Tibial nerve (tissue), 4 donors: ENCODE data around the gene BUD13. TPM values are rescaled to one million over a fixed set of nuclear protein-coding genes. Genes with fewer than 3 reads are reported as not detected.

Experiments
- DNase-seq, 2 donors: peaks; one replicate each; pipeline ENCODE4 v3.0.0-alpha.2; 2019; ENCODE audit warnings: low spot score in 2 of 2
- H3K27ac ChIP-seq, 4 donors: fragments of 200-600 bp; sonication (generic) in 3 of 4; one replicate each; pipeline ENCODE4 v1.5.1; 2017 to 2019; ENCODE audit warnings: mild to moderate bottlenecking in 1 of 4
- H3K27me3 ChIP-seq, 2 donors: fragments of 200-600 bp; sonication (generic) in 1 of 2; one replicate each; pipeline versions ENCODE4 v1.5.1 to v1.6.0; 2017 to 2019
- H3K36me3 ChIP-seq, 3 donors: fragments of 200-600 bp; sonication (generic); one replicate each; pipeline ENCODE4 v1.5.1; 2018 to 2019
- H3K4me1 ChIP-seq, 4 donors: fragments of 200-600 bp; sonication (generic) in 3 of 4; one replicate each; pipeline ENCODE4 v1.5.1; 2017 to 2019
- H3K4me3 ChIP-seq, 4 donors: fragments of 200-600 bp; sonication (generic) in 3 of 4; one replicate each; pipeline ENCODE4 v1.5.1; 2017 to 2019; ENCODE audit warnings: mild to moderate bottlenecking in 1 of 4, moderate library complexity in 1 of 4
- H3K9me3 ChIP-seq, 4 donors: fragments of 200-600 bp; sonication (generic) in 3 of 4; one replicate each; pipeline ENCODE4 v1.5.1; 2017 to 2019
- EP300 ChIP-seq, 2 donors: sonication (generic); formaldehyde crosslinking; IDR thresholded peaks; one replicate each; pipeline ENCODE4 v1.6.1; 2017; ENCODE audit warnings: antibody characterized with exemption in 2 of 2, mild to moderate bottlenecking in 1 of 2
- POLR2A ChIP-seq, 2 donors: fragments of 450-650 bp; IDR thresholded peaks; one replicate each; pipeline ENCODE4 v1.6.1; 2017; ENCODE audit warnings: antibody characterized with exemption in 2 of 2, mild to moderate bottlenecking in 2 of 2, moderate library complexity in 2 of 2
- WGBS, 2 donors: methylation state at CpG; one replicate each; pipeline ENCODE4 v1.1.5; 2018; 5-methylcytosine and 5-hydroxymethylcytosine counted together
- total RNA-seq, 4 donors: library from RNA; depleted of rRNA; stranded (reverse); fragments of >200 nt; gene quantifications; one replicate each; pipeline ENCODE4 v1.1.0, GENCODE V29; 2016
- TF ChIP-seq, protein P1 (sequence below), 5 experiments: fragments of 200-600 bp in 3 of 5; fragments of 450-650 bp in 2 of 5; sonication (generic) in 3 of 5; IDR thresholded peaks; one replicate each; pipeline ENCODE4 v1.5.1; 2016 to 2019; ENCODE audit warnings: antibody characterized with exemption in 5 of 5, mild to moderate bottlenecking in 3 of 5, moderate library complexity in 2 of 5

The BUD13 gene
- total RNA-seq, 4 donors from 2014 or later = 13.1 to 28.2 (median 20.3) TPM

DNA sequence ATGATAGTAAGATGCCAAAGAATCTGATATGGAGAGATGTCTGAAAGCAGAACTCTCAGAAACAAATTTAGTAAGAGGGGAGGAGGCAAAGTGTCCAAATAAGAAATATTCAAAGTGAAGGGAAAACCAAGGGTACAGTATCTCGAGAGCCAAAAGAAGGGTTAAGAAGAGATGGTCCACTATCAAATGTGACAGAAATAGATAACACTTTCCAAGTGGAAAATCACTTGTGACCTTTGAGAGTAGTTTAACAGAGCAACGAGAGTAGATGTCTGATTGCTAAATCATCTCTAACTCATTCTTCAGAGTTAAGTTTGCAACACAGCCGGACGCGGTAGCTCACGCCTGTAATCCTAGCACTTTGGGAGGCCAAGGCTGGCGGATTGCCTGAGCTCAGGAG, 4.3 kb upstream of the BUD13 start:
- 79 to 83% methylated on average over 7 of the region's 7 CpGs for WGBS, 2 donors
- H3K36me3 ChIP-seq = peaks cover 0 to 63% (median 28%) of the 10 kb centered on the region in 3 donors
- TF ChIP-seq, protein P1, sequence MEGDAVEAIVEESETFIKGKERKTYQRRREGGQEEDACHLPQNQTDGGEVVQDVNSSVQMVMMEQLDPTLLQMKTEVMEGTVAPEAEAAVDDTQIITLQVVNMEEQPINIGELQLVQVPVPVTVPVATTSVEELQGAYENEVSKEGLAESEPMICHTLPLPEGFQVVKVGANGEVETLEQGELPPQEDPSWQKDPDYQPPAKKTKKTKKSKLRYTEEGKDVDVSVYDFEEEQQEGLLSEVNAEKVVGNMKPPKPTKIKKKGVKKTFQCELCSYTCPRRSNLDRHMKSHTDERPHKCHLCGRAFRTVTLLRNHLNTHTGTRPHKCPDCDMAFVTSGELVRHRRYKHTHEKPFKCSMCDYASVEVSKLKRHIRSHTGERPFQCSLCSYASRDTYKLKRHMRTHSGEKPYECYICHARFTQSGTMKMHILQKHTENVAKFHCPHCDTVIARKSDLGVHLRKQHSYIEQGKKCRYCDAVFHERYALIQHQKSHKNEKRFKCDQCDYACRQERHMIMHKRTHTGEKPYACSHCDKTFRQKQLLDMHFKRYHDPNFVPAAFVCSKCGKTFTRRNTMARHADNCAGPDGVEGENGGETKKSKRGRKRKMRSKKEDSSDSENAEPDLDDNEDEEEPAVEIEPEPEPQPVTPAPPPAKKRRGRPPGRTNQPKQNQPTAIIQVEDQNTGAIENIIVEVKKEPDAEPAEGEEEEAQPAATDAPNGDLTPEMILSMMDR (IDR thresholded peaks at IDR 0.05) = no peak
- TF ChIP-seq EP300 (IDR thresholded peaks at IDR 0.05) = no peak
- TF ChIP-seq POLR2A (IDR thresholded peaks at IDR 0.05) = no peak

DNA sequence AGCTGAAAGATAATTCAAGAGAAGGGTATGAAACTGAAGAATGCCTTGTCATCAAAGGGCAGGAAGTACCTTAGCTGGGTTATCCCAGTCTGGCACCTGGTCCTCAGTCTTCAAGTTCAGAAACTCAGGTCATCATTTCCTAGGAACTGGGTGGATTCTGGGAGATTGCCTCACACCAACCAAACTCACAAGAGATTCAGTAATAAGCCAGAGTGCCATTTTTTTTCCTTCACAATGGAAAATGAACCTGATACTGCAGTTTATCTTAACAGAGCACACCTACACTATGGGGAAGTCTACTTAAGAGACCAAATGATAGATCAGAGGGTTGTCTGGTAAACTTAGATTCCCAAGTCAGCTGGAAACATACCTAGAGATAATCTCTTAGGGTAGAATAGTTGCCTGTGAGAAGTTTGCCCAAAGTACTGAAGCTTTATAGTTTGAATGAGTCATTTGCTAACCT, 3.8 kb upstream of the BUD13 start:
- no peaks in the 10 kb centered on the region for H3K9me3 ChIP-seq
- H3K27me3 ChIP-seq = no peaks in the 10 kb centered on the region
- peaks cover 0 to 58% (median 26%) of the 10 kb centered on the region in 3 donors for H3K36me3 ChIP-seq
- TF ChIP-seq POLR2A (IDR thresholded peaks at IDR 0.05) (no peak), EP300 (IDR thresholded peaks at IDR 0.05) (no peak)
- TF ChIP-seq, protein P1 (IDR thresholded peaks at IDR 0.05) = no peak
- no peak for DNase-seq
- no peak overlapping the region for H3K27ac ChIP-seq
- H3K4me3 ChIP-seq = no peak overlapping the region
- H3K4me1 ChIP-seq = peaks cover 0 to 14% (median 12%) of the 10 kb centered on the region in 4 donors

More for the DNA sequence above, 4.3 kb upstream of the BUD13 start:
- H3K4me1 ChIP-seq = peaks cover 0 to 9% (median 7%) of the 10 kb centered on the region in 4 donors
- no peak overlapping the region for H3K27ac ChIP-seq
- no peak overlapping the region for H3K4me3 ChIP-seq
- H3K9me3 ChIP-seq = no peaks in the 10 kb centered on the region
- H3K27me3 ChIP-seq = no peaks in the 10 kb centered on the region
- no peak for DNase-seq

DNA sequence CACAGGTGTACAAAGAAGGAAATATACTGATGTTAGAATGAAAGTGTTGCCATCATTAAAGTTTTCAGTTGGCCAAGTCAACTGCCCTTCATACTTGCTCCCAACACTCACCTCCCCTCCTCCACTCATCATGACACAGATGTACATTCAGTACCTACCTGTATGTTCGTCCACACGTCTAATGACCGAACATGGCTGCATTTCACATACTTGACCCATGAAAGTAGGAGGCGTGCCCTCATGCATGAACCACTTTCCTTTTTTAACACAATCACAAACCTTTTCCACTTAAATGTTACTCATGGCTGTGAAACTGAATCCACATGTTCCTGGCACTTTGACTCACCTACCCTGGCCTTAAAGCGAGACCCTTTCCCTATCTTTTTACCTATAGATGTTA, 3.2 kb upstream of the BUD13 start:
- Histone ChIP-seq H3K9me3 (no peaks in the 10 kb centered on the region), H3K36me3 (peaks cover 0 to 52% (median 20%) of the 10 kb centered on the region in 3 donors), H3K27me3 (no peaks in the 10 kb centered on the region), H3K4me3 (no peak overlapping the region), H3K4me1 (peaks cover 0 to 20% (median 17%) of the 10 kb centered on the region in 4 donors), H3K27ac (no peak overlapping the region)
- DNase-seq = no peak
- WGBS, 2 donors = 85 to 90% methylated on average over 5 of the region's 5 CpGs
- TF ChIP-seq EP300 (IDR thresholded peaks at IDR 0.05) (no peak), POLR2A (IDR thresholded peaks at IDR 0.05) (no peak)
- TF ChIP-seq, protein P1 (IDR thresholded peaks at IDR 0.05) = no peak

DNA sequence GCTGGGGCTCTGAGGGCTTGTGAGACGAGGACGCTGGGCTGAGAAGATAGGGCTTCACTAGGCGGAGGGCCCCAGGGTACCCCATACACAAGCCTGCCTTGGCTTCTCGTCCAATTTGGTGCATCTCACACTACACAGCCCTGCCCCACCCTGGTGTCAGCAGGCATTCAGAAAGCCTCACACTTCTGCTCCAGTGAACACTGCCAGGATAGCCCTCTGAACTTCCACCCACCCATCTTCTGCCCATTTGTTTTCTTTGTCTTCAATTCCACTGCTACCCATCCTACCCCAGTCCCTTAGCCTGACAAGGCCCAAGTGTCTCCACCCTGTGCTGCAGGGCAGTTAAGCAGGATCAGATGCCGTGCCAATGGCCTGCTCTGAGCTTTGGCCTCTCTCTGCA, 1.9 kb upstream of the BUD13 start:
- peaks cover 0 to 31% (median 22%) of the 10 kb centered on the region in 4 donors for H3K4me1 ChIP-seq
- H3K36me3 ChIP-seq = peaks cover 0 to 40% (median 9%) of the 10 kb centered on the region in 3 donors
- DNase-seq = no peak
- TF ChIP-seq, protein P1 (IDR thresholded peaks at IDR 0.05) = no peak
- TF ChIP-seq POLR2A (IDR thresholded peaks at IDR 0.05) (no peak), EP300 (IDR thresholded peaks at IDR 0.05) (no peak)
- no peaks in the 10 kb centered on the region for H3K9me3 ChIP-seq
- 87 to 89% methylated on average over 5 of the region's 5 CpGs for WGBS, 2 donors
- H3K4me3 ChIP-seq = no peak overlapping the region
- no peak overlapping the region for H3K27ac ChIP-seq
- no peaks in the 10 kb centered on the region for H3K27me3 ChIP-seq

DNA sequence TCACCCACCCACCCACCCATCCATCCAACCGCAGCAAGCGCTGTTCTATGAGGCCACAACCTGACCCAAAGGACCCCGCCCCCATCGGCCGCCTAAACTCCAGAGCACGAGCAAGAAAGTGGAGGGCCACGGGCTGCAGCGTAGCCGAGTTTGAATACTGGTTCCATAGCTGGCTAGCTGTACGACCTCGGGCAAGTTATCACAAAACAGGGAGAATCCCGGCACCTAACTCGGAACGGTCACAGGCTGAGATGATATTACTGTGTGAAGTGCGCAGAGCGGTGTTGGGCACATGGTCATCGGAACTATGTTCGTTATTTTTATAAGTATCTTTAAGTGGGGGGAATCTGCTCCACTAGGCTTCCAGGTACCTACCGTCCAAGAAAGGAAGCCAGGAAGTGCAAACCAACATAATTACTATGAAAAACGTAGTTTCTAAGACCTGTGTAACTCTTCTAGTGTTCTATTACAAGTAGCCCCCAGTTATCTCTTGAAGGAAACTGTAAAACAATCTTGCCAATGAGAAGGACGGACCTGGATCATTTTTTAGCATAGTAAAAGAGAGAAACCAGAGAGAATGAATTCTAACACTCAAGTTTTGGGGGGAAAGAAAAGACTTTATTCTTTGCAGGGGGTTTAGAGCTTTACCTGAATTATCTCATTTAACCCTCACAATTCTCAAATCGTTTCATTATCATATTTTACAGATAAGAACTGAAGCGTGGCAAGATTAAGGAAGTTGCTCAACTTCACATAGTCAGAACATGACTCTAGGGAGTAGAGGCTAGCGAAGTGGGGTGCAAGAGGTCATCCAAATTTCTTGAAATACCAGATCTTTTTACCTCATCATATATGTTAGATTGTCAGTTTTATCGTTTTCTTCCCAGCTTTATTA, 663 bp upstream of the BUD13 start:
- WGBS, 2 donors = 5 to 10% methylated on average over 16 to 24 of the region's 25 CpGs
- DNase-seq = peak in 1 of 2 donors; percentile 51

More for the DNA sequence above, 663 bp upstream of the BUD13 start:
- no peaks in the 10 kb centered on the region for H3K9me3 ChIP-seq
- peaks cover 0 to 31% (median 22%) of the 10 kb centered on the region in 4 donors for H3K4me1 ChIP-seq
- H3K27ac ChIP-seq = peak overlapping the region; percentile 91 to 95 (median 94)
- peaks cover 0 to 38% (median 0%) of the 10 kb centered on the region in 3 donors for H3K36me3 ChIP-seq
- H3K27me3 ChIP-seq = no peaks in the 10 kb centered on the region
- H3K4me3 ChIP-seq = peak overlapping the region; percentile 82 to 96 (median 94)
- TF ChIP-seq EP300 (IDR thresholded peaks at IDR 0.05) = no peak
- TF ChIP-seq, protein P1 (IDR thresholded peaks at IDR 0.05) = no peak
- no peak for TF ChIP-seq POLR2A (IDR thresholded peaks at IDR 0.05)
